T-helper 9 cell (primary cell): ENCODE measurements around the gene PRORP.
"Not testable (repeated sequence)": the region's sequence is repeated elsewhere in the genome, so short reads cannot be mapped to it uniquely, and the experiment has no call there.

Experiments
- DNase-seq: peaks from one replicate; pipeline ENCODE4 v3.0.0-alpha.2; 2020
- total RNA-seq, 2 donors: gene quantifications; one replicate each; lab custom pipeline; 2026; lab: John Stamatoyannopoulos, UW

The PRORP gene
- 15.9 to 16.9 reads per million in 2 donors for total RNA-seq

- DNase-seq: peak; percentile 82
Measured at GRCh38 chr14:35121887-35122695, at the start of gene PRORP, which contains the start of gene PPP2R3C. TSS of gene PRORP (plus strand) at chr14:35122552. CDS start at chr14:35123246, 694 bp downstream. TSS of gene PPP2R3C (minus strand) at chr14:35121990. CDS start at chr14:35121959, 31 bp downstream.

DNA sequence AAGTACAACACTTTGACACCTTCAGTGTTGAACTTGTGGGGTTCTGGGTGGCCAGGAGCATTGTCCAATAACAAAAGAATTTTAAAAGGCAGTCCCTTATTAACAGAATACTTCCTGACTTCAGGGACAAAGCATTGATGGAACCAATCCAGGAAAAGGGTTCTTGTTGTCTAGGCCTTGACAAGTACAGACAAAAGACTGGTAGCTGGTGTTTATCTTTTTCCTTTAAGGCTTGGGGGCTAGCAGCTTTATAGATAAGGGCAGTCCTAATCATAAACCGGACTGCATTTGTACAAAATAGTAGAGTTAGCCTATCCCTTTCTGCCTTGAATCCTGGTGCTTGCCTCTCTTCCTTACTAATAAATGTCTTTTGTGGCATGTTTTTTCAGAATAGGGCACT is 48.9 kb upstream of the PRORP start:
- no peak for DNase-seq

DNA sequence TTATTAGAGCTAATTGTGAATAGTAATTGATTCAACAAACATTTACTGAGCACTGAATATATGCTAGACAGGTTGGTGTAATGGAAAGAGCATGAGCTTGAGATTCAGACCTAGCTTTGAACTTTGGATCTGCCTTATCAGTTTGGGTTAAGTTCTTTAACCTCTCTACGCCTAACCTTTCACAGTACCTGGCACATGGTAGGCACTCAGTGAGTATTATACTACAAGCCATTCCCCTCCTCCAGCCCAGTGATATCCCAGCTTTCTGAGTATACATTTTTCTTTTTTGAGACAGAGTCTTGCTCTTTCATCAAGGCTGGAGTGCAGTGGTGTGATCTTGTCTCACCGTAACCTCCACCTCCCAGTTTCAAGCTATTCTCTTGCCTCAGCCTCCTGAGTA is 44.3 kb upstream of the PRORP start:
- no peak for DNase-seq

GRCh38 chr14:35079742-35080141 is 42.6 kb upstream of the PRORP start:
- no peak for DNase-seq

GRCh38 chr14:35083530-35084150 is 38.7 kb upstream of the PRORP start:
- no peak for DNase-seq

DNA sequence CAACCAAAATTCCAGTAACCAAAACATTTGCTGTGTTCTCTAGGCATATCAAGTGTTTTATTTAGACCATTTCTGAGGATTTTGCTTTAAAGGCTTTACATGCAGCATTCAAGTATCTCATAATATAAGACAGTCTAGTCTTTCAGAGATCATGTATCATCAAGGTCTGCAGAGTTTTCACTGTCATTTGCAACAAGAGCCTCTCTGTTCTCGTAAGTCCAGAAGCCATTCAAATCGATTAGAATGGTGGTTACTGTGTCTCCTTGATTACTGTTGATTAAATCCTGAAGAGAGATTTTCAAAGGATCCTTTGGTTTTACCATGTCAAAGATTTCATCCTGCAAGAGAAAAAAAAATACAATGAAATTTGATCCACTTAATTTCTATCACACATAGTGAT is 36.9 kb upstream of the PRORP start:
- no peak for DNase-seq

GRCh38 chr14:35088514-35088913 is 33.8 kb upstream of the PRORP start:
- DNase-seq: no peak

DNA sequence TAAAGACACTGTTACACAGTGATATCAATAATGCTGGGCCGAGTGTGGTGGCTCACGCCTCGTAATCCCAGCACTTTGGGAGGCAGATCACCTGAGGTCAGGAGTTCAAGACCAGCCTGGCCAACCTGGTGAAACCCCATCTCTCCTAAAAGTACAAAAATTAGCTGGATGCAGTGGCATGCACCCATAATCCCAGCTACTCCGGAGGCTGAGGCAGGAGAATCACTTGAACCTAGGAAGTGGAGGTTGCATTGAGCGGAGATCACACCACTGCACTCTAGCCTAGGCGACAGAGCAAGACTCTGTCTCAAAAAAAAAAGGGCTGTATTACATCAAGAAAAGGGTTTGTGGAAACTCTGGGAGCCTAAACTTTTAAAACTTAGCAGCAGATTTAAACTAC is 27.7 kb upstream of the PRORP start:
- not testable (repeated sequence) for DNase-seq

- no peak for DNase-seq
Measured at GRCh38 chr14:35107866-35108265, 14.5 kb upstream of the PRORP start.

DNA sequence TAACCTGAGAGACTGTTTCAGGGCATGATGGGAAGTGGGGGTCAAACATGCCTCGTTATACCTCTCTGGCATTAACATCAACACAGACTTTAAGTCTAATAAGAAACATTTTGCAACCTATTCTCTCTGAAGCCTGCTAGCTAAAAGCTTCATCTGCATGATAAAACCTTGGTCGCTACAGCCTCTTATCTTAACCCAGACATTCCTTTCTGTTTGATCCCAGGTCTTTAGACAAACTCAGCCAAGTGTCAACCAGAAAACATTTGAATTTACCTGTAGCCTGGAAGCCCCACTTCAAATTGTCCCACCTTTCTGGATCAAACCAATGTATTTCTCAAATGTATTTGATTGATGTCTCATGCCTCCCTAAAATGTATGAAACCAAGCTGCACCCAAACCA is 9.7 kb upstream of the PRORP start:
- DNase-seq: no peak

DNA sequence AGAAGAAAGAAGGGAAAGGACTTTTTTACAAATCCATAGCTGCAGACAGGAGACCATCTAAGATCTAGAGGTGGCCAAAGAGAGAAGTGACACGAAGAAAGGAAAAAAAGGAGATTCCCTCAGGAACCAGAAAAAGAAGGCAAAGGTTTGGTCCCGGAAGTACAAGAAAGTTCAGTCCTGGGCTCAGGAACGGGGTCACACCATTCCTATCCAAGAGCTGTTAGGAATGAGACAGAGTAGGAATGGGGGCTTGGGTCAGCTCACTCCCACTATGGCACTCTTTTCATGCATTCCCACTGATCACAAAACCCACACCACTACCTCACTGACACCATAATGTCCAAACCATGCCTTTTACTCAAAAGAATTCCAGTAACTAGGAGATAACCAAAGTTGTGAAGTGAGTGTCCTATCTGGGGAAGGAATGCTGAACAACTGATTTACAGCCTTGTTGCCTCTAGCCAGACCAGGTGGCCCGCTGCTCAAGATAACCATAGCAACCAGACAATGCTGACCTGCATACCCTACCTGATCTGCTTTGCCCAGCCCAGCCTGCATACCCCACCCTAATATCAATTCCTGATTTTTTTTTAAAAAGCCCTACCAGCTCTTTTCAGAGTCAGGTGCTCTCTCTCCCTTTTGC is 8.9 kb upstream of the PRORP start:
- DNase-seq: no peak

DNA sequence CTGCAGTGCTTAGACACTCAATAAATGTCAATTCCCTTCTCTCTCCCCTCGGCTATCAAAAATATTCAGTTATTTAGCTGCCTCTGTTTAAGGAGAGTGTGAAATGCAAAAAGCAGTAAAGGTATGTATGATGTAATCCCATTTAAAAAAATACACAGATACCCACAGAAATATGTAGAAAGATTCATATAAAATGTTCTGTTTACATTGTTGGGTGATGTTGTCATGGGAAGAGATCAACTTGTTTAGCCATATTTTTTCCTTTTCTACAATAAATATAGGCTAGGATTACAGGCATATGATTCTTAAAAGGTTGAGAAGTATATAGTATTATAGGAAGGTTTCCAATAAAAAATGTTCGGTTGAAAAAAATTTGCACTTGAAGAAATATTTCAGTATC is 8.3 kb upstream of the PRORP start:
- DNase-seq: no peak

DNA sequence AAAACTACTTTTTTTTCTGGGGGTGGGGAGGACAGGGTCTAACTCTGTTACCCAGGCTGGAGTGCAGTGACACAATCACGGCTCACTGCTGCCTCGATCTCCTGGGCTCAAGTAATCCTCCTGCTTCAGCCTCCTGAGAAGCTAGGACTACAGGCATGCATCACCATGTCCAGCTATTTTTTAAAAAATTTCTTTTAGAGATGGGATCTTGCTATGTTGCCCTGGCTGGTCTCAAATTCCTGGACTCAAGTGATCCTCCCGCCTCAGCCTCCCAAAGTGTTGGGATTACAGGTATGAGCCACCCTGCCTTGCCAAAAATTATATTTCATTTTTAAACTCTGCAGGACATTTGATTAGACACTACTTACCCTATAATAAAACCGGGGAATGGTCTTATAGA is 6.1 kb upstream of the PRORP start:
- no peak for DNase-seq

GRCh38 chr14:35117112-35117511 is 5.2 kb upstream of the PRORP start:
- no peak for DNase-seq

- no peak for DNase-seq
Measured at GRCh38 chr14:35121026-35121886, 1.1 kb upstream of the PRORP start.

DNA sequence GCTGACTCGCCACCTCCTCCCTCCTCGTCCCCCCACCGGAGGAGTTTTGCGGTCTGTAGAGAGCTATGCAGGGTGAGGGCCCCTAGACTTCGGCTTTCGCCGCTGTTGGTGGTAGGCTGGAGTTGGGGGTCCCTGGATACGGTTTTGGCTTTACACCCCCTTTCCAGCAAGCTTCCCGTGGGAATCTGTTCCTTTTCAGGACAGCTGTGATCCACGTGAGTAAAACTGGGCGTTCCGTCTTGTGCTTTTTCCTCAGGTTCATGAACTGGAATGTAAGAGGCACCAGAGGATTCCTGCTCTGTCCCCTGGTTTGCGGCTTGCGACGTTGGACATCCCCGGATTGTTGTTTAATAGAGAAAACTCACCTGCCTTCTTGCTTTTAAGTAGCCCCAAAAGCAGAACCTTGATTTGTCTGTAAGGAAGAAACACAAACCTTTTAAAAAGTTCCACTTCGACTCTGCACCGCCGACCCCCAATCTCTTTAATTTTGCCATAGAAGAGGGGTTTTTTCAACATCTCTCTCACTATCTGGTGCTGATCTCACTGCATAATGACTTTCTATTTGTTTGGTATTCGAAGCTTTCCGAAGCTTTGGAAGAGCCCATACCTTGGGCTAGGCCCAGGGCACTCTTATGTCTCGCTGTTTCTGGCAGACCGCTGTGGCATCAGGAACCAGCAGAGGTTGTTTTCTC is 490 bp downstream of the PRORP start:
- DNase-seq: no peak

DNA sequence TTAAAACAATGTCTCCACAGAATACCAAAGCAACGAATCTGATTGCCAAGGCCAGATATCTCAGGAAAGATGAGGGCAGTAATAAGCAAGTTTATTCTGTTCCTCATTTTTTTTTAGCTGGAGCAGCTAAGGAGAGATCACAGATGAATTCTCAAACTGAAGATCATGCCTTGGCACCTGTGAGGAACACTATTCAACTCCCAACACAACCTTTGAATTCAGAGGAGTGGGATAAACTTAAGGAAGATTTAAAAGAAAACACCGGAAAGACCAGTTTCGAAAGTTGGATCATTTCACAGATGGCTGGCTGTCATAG is 994 bp downstream of the PRORP start:
- DNase-seq: no peak

DNA sequence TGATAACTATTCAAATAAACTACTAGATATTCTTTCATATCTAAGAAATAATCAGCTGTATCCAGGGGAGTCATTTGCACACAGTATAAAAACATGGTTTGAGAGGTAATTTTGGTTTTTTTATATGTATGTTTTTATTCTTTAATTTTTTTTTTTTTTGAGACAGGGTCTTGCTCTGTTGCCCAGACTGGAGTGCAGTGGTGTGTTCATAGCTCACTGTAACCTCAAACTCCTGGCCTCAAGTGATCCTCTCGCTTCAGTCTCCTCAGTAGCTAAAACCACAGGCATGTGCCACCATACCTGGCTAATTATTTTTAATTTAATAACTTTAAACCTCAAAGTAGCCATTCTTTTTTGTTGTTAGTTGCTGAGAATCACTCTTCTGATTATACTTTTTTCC is 1.8 kb downstream of the PRORP start:
- no peak for DNase-seq

DNA sequence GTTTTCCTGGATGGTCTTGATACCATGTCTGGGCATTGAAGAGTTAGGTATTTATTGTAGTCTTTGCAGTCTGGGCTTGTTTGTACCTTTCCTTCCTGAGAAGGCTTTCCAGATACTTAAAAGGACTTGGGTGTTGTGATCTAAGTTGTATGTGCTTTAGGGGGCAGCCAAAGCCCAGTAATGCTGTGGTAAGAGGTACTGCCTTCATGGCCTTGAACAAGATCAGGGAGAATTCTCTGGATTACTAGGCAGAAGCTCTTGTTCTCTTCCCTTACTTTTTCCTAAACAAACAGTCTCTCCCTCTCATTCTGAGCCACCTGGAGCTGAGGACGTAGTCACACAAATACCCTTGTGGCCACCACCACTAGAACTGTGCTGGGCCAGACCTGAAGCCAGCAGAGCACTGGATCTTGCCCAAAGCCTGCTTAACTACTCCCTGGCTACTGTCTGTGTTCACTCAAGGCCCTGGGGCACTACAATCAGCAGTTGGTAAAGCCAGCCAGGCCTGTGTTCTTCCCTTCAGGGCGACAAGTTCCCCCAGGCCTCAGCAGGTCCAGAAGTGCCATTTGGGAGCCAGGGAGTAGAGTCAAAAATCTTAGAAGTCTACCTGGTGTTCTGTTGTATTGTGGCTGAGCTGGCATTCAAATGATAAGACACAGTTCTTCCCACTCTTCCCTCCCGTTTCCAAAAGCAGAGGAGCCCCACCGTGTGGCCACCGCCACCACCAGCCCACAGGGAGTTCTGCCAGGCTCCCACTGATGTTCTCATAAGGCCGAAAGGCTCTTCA is 11.4 kb downstream of the PRORP start:
- DNase-seq: no peak

- DNase-seq: no peak
Measured at GRCh38 chr14:35134329-35135123, 12.2 kb downstream of the PRORP start.

GRCh38 chr14:35138585-35138984 is 16.2 kb downstream of the PRORP start:
- no peak for DNase-seq
